Stimulated activated CD8-positive, alpha-beta memory T cell treated with anti-CD3 and anti-CD28 coated beads, Interleukin-7, amount 100 ng/mL, for 4 hours (primary cell): ENCODE results near the gene SYNJ2.

Experiments
- DNase-seq, 2 donors: peaks; one replicate each; pipeline ENCODE4 v3.0.0-alpha.2; 2020; ENCODE audit warnings: low read depth in 2 of 2

Gene SYNJ2

GRCh38 chr6:158076548-158076947 is 94.9 kb downstream of the SYNJ2 start:
- no peak for DNase-seq

DNA sequence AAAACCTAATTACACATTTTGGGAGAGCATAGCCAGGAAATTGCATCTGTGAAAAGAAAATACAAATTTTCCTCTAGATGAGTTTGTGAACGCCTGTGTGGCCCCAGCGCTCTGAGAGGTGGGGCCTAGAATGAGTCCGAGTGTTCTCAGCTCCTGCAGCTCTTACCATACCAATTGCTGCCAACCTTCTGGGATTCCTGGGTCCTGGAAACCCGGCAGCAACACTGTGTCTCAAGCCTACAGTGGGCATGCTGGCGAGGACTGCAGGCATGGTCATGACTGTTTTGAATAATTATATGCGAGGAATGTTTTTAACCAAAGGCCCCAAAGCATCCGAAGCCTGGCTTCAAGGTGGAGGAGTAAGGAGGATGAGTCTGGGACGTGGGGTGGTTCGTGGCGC is 96.0 kb downstream of the SYNJ2 start:
- no peak for DNase-seq

DNA sequence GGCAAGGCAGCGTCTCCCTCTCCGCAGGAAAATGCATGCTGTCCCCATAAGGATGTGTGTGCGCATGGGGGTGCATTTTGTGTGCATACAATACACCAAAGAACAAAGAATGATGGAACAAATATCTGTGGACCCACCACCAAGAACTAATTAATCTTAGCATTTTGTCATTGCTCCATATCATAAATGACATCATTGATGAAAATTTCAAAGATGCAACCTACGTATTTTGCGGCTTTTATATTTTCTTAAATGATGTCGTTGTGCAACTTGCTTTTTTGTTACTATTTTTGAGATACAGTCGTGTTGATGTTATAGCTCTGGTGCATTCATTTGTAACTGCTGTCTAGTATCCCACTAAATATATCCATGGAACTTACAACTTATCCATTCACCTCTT is 96.7 kb downstream of the SYNJ2 start:
- DNase-seq: no peak

- DNase-seq: no peak
These were observed 99.4 kb downstream of the SYNJ2 start for GRCh38 chr6:158080849-158081656.

DNA sequence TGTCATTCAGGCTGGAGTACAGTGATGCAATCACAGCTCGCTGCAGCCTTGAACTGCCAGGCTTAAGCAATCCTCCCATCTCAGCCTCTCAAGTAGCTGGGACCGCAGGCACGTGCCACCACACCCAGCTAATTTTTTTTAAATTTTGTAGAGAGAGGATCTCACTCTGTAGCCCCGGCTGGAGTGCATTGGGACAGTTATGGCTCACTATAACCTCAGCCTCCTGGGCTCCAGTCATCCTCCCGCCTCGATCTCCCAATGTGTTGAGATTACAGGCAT is 99.9 kb downstream of the SYNJ2 start:
- no peak for DNase-seq

DNA sequence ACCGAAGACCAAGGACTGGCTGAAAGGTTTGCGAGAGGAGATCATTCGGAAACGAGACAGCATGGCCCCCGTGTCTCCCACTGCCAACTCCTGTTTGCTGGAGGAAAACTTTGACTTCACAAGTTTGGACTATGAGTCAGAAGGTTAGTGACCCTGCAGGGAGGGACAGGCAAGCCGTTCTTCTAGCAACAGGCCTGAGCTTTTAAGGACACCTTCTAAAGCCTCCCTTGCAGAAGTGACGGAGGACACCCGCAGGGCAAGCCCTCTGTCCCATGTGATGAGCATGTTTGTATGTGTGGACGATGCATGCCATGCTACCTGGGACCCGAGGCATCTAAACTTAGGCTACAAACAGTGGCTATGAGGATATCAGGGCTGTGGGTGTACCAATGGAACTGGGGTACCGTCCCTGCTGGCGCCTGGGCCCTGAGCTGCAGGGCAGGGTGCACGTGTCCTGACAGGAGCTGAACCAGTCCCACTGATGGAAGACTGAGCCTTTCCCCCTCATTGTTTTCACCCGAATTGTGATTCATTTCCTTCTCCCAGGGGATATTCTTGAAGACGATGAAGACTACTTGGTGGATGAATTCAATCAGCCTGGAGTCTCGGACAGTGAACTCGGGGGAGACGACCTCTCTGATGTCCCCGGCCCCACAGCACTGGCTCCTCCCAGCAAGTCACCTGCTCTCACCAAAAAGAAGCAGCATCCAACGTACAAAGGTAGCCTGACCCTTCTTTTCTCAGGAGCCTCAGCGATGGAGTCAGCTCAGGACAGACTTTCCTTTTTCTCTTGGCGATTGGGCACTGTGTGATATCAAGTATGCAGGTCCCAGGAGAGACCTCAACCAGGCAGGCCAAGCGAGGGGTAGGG is 102.0 kb downstream of the SYNJ2 start:
- no peak for DNase-seq

GRCh38 chr6:158085261-158086053 is 103.8 kb downstream of the SYNJ2 start:
- DNase-seq: no peak

DNA sequence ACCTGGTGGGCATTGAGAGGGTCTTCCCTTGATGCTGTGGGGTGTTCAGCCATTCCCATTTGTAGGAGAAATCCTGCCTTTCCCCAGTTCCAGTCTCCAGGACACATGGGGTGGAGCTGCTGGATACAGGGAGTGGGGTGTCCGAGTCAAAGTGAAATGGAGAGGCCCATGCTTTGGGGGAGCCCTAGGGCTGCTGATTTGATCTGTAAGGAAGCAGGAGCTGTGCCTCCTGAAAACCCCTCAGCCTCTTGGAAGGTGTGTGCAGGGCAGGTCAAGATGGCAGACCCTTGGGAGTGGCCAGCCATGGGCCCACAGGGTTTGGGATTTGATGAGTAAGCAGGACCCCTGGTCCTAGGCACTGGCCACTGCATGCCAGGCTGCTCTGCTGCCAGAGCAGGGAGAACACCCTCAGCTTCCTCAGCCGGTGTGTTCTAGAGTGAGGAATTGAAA is 104.4 kb downstream of the SYNJ2 start:
- no peak for DNase-seq

DNA sequence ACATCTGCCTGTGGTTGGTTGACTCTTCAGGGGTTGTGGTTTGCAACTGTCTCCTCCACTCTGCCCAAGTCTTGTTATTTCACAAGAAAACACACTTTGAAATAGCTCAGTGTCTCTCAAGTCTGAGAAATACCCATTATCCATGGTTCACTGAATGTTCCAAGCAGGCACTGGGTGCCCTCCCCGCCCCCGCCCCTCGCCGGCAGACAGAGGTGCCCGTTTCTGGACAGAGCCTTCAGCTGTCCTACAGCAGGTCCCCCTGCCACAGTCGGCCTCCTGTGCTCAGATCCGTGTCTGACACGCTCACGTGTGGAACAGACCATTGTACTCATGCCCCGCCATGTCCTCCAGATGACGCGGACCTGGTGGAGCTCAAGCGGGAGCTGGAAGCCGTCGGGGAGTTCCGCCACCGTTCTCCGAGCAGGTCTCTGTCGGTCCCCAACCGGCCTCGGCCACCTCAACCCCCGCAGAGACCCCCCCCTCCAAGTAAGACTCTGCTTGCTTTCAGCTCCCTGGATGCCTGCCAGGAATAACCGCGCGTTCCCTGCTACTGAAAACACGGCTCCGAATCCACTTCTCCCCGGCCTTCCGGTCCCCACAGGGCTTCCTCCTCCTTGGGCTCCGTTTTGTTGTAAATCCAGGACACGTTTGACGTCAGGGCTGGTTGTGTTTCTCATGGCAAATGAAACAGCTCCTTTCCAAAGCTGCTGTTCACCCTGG is 105.0 kb downstream of the SYNJ2 start:
- DNase-seq: no peak

DNA sequence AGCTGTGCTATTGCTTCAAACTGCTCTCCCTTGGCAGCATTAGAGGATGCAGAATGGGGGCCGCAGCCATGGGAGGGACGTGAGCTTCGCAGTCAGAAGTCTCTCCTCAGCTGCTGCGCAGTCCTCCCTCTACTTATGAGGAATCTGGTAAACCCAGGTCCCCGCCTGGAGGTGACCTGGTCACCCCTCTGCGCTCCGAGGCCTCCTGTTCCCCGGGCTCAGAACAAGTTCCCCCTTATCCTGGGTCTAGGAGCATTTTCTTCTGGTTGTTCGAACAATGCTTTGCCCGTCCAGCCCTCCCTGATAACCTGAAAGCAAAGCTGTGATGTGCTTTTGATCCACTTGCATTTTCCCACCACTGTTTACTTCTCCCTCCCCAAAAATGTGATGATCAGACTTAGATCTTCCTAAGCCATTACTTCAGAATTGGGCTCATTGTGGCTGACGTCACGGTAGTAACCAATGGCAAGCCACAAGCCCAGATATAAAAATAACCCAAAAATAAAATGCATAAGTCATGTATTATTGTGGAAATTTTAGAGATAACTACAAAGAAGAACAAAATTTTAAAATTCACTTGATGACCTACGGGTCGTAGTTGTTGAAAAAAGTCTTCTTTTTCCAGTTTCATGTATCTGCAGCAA is 105.7 kb downstream of the SYNJ2 start:
- DNase-seq: no peak

- no peak for DNase-seq
These were observed 111.1 kb downstream of the SYNJ2 start for GRCh38 chr6:158092806-158093205.

DNA sequence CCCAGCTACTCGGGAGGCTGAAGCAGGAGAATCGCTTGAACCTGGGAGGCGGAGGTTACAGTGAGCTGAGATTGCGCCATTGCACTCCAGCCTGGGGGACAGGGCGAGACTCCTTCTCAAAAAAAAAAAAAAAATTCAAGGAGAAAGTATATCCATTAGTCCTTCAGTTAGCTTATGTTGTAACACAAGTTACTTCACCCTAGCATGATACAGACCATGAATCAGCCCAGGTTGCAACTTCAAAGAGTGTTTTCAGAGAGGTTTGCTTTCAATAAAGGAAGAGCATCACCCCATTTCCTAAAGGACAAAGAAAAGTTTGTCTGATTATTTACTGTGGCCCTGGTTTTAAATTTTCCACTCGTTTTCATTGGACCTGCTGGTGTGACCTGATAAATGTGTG is 113.4 kb downstream of the SYNJ2 start:
- DNase-seq: no peak

- no peak for DNase-seq
These were observed 114.0 kb downstream of the SYNJ2 start for GRCh38 chr6:158095671-158096070.

GRCh38 chr6:158103228-158103627 is 121.6 kb downstream of the SYNJ2 start:
- DNase-seq: no peak

GRCh38 chr6:158104696-158105095 is 123.0 kb downstream of the SYNJ2 start:
- no peak for DNase-seq

GRCh38 chr6:158109748-158110147 is 128.1 kb downstream of the SYNJ2 start:
- no peak for DNase-seq

DNA sequence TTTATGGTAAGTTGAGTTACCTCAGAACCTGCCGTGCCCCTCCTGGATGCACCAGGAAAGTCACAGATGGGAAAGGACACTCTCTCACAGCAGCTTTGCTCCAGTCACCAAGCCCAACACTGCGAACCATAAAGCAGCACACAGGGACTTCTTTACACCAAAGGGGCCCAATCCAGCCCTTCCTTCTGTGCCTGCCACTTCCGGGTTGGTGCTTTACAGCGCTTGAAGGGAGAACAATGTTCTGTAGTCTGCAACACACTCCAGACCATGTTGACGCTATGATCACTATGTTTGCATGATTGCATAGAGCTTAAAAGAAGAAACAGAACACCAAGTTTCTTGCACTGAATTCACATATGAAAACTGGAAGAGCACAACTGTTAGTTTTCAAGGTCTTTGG is 129.3 kb downstream of the SYNJ2 start:
- no peak for DNase-seq

GRCh38 chr6:158111987-158112386 is 130.3 kb downstream of the SYNJ2 start:
- DNase-seq: no peak

GRCh38 chr6:158113802-158114201 is 132.1 kb downstream of the SYNJ2 start:
- DNase-seq: no peak

GRCh38 chr6:158115102-158115501 is 133.4 kb downstream of the SYNJ2 start:
- DNase-seq: no peak

DNA sequence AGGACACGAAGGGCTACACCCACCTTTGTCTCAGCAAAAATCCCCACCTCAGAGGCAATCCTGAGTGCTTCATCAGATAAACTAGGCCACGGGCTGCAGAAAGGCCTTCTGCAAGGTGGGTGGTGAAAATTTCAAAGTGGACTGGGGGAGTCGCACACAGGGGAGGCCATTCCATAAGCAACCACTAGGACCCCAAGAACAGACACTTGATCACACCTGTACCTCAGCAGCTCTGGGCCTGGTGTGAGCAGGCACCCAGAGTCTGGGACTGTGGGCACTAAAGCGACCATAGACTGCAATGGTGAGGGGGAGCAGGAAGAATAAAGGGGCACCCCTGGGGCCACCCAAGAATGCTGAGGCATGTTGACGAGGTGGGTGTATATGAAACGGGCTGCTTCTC is 133.8 kb downstream of the SYNJ2 start:
- DNase-seq: no peak
